ENCODE measurements around the gene DGCR6L.
"Not testable (repeated sequence)": the region's sequence is repeated elsewhere in the genome, so short reads cannot be mapped to it uniquely, and the experiment has no call there.

DGCR6L gene

GRCh38 chr22:20319745-20320658 is at the start of gene DGCR6L:
TSS of gene DGCR6L (minus strand) at chr22:20320060. CDS start at chr22:20319988, 72 bp downstream.
- peak; percentile 28 for DNase-seq

GRCh38 chr22:20368875-20369274 is 49.0 kb upstream of the DGCR6L start:
- DNase-seq: not testable (repeated sequence)

GRCh38 chr22:20366841-20367240 is 47.0 kb upstream of the DGCR6L start:
- not testable (repeated sequence) for DNase-seq

- DNase-seq: not testable (repeated sequence)
These were observed 44.7 kb upstream of the DGCR6L start for GRCh38 chr22:20364335-20365260.

- not testable (repeated sequence) for DNase-seq
These were observed 42.5 kb upstream of the DGCR6L start for GRCh38 chr22:20362403-20362802.

GRCh38 chr22:20361752-20362229 is 41.9 kb upstream of the DGCR6L start:
- not testable (repeated sequence) for DNase-seq

- DNase-seq: not testable (repeated sequence)
These were observed 41.2 kb upstream of the DGCR6L start for GRCh38 chr22:20360866-20361751.

- not testable (repeated sequence) for DNase-seq
These were observed 40.4 kb upstream of the DGCR6L start for GRCh38 chr22:20360261-20360660.

- not testable (repeated sequence) for DNase-seq
These were observed 38.8 kb upstream of the DGCR6L start for GRCh38 chr22:20358503-20359239.

- not testable (repeated sequence) for DNase-seq
These were observed 38.1 kb upstream of the DGCR6L start for GRCh38 chr22:20357967-20358366.

- DNase-seq: not testable (repeated sequence)
These were observed 37.0 kb upstream of the DGCR6L start for GRCh38 chr22:20356906-20357305.

GRCh38 chr22:20355939-20356636 is 36.2 kb upstream of the DGCR6L start:
- DNase-seq: not testable (repeated sequence)

- no peak for DNase-seq
These were observed 34.5 kb upstream of the DGCR6L start for GRCh38 chr22:20354238-20354975.

- not testable (repeated sequence) for DNase-seq
These were observed 32.7 kb upstream of the DGCR6L start for GRCh38 chr22:20352536-20352935.

- DNase-seq: not testable (repeated sequence)
These were observed 26.7 kb upstream of the DGCR6L start for GRCh38 chr22:20346553-20346952.

- DNase-seq: not testable (repeated sequence)
These were observed 18.4 kb upstream of the DGCR6L start for GRCh38 chr22:20338291-20338690.

GRCh38 chr22:20337807-20338206 is 17.9 kb upstream of the DGCR6L start:
- not testable (repeated sequence) for DNase-seq

GRCh38 chr22:20336561-20336960 is 16.7 kb upstream of the DGCR6L start:
- not testable (repeated sequence) for DNase-seq

GRCh38 chr22:20328569-20328930 is 8.7 kb upstream of the DGCR6L start:
- DNase-seq: not testable (repeated sequence)

- DNase-seq: not testable (repeated sequence)
These were observed 6.1 kb upstream of the DGCR6L start for GRCh38 chr22:20325996-20326395.

Data from NCI-H2029 treated with DMSO at 0.1 percent for 48 hours (cell line).